ENCODE data around the gene NPEPL1. TPM values are rescaled to one million over a fixed set of nuclear protein-coding genes. Genes with fewer than 3 reads are reported as not detected.

Gene NPEPL1
- polyA plus RNA-seq, 2 of the 4 experiments (the other 2 are of a cell fraction): 8.6 to 34.6 TPM

- no peak for FAIRE-seq
- Histone ChIP-seq H3K4me1 (peaks cover 26% of the 10 kb centered on the region; the same call in 2 of the 3 replicates), H3K9me3 (no peaks in the 10 kb centered on the region), H3K27ac (peak overlapping the region; percentile 90 to 95), H3K4me2 (peak overlapping the region; percentile 96), H3K4me3 (peak overlapping the region; percentile 91)
- ChIA-PET CTCF (interaction anchor here (0.6 to 3.5 kb wide), 70 partner anchors 8 to 1056 kb away, joined by 3 to 36 read pairs (median 4); partner anchors contain the start of gene VAPB), POLR2A (interaction anchor here (0.6 to 2.4 kb wide), 10 partner anchors 8 to 405 kb away, joined by 3 to 23 read pairs (median 4); partner anchors contain the start of gene VAPB)
- DNase-seq (ENCODE audit: low read depth in 1 of 2, low spot score in 1 of 2): no peak
- TF ChIP-seq HEYL (CRISPR knock-in tag; IDR thresholded peaks at IDR 0.05) (no peak), ATOH8 (CRISPR knock-in tag; IDR thresholded peaks at IDR 0.05; ENCODE audit: low read depth) (no peak), HMGXB4 (CRISPR knock-in tag; IDR thresholded peaks at IDR 0.05; ENCODE audit: borderline replicate concordance) (no peak), SMC3 (IDR thresholded peaks at IDR 0.05) (no peak), E2F6 (IDR thresholded peaks at IDR 0.05; ENCODE audit: borderline replicate concordance, low read depth) (no peak), FOSL2 (IDR thresholded peaks at IDR 0.05) (no peak), FOSL2 (CRISPR knock-in tag; IDR thresholded peaks at IDR 0.05) (no peak), RAD21 (conservative IDR thresholded peaks at IDR 0.05 in 1 of 2, IDR thresholded peaks at IDR 0.05 in 1 of 2) (no peak), FOSB (CRISPR knock-in tag; IDR thresholded peaks at IDR 0.05) (no peak), CHD4 (IDR thresholded peaks at IDR 0.05; ENCODE audit: borderline replicate concordance) (no peak), EHMT2 (IDR thresholded peaks at IDR 0.05; ENCODE audit: low read depth) (no peak), USF2 (IDR thresholded peaks at IDR 0.05) (no peak)
- no peak for ATAC-seq
- 0% methylated on average over 17 of the region's 18 CpGs for WGBS (ENCODE audit: missing lambda C conversion rate)
Observed at GRCh38 chr20:58651559-58651945, 41.0 kb upstream of the NPEPL1 start.

- no peaks in the 10 kb centered on the region for H3K9me3 ChIP-seq
- WGBS (ENCODE audit: missing lambda C conversion rate): 2% methylated on average over 30 of the region's 30 CpGs
- peak overlapping the region; percentile 96 for H3K4me2 ChIP-seq
- TF ChIP-seq PHF8 (IDR thresholded peaks at IDR 0.05; ENCODE audit: borderline replicate concordance, low read depth) (peak; percentile 17; the same call in 1 of the 2 replicates), TP53 (CRISPR knock-in tag; IDR thresholded peaks at IDR 0.05) (0 out of 2 replicates have a peak, but pooled peaks have one; percentile 20), POLR2AphosphoS2 (conservative IDR thresholded peaks at IDR 0.05; ENCODE audit: low read length) (no peak), MYC (IDR thresholded peaks at IDR 0.05; ENCODE audit: borderline replicate concordance, low read length) (no peak)
- H3K4me3 ChIP-seq: peak overlapping the region; percentile 91
- ChIA-PET CTCF (interaction anchor here (0.8 to 3.5 kb wide), 22 partner anchors 8 to 442 kb away, joined by 3 to 36 read pairs (median 4); no protein-coding TSS in a partner anchor), POLR2A (interaction anchor here (0.8 to 2.4 kb wide), 6 partner anchors 7 to 406 kb away, joined by 3 to 23 read pairs (median 4); partner anchors contain the start of gene VAPB)
- FAIRE-seq (no peak), ATAC-seq (peak; percentile 72 to 73), DNase-seq (ENCODE audit: low read depth in 1 of 2, low spot score in 1 of 2) (peak; percentile 48 to 72)
- peaks cover 26% of the 10 kb centered on the region; the same call in 2 of the 3 replicates for H3K4me1 ChIP-seq
- H3K27ac ChIP-seq: peak overlapping the region; percentile 90 to 95
Observed at GRCh38 chr20:58651946-58652605, 40.5 kb upstream of the NPEPL1 start.

All from A549 (cell line).